GM19372 (cell line): Measurements from ENCODE around the gene UBE2O.

ENCODE experiments used
- ATAC-seq: cut with Tn5 transposase; IDR thresholded peaks from one replicate; pipeline ENCODE4 v1.9.1; 2021; ENCODE audit warnings: mild to moderate bottlenecking, low read depth, moderate library complexity; ENCODE audit not compliant: unreplicated experiment

Gene UBE2O

DNA sequence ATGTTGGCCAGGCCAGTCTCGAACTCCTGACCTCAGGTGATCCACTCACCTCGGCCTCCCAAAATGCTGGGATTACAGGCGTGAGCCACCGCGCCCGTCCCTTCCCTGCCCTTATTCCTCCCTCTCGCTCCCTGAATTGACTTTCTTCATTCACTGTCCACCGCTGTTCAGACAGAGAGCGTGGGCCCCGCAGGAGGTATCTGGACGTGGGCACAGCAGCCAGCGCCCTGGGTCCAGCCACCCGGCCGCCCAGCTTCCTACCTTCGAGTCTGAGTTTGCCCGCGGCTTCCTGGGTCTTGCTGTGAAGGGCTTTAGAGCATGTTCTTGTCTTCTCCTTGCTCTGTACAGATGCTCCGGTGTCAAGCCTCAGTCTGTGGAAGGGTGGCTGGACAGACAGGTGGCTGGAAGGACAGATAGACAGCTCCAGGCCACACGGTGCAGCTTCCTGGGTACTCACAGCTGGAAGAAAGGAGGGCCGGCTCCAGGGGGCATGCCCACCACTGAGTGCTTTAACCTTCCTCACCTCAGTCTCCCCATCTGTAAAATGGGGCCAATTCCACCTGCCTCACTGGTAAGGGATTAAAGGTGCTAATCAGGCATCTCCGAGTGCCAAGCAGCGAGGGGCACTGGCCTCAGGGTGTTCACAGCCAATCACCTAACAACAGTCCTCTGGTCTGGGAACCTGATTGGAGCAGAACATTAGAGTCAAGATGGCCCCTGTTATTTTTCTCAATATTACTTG lies 34.7 kb upstream of the UBE2O start:
- ATAC-seq = no peak

DNA sequence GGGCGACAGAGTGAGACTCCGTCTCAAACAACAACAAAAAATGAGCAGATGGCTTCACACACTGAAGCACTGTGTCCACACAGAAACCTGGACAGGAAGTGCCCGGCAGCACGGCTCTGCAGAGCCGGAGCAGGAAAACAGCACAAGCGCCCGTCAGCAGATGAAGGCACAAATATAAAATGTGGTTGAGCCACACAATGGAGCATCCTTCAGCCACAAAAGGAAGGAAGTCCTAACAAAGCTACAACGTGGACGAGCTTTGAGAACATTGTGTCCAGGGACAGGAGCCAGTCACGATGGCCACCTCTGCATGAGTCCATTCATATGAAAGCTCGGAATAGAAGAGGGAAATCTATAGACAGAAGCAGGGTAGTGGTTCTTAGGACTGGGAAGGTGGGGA lies 32.6 kb upstream of the UBE2O start:
- ATAC-seq = no peak

DNA sequence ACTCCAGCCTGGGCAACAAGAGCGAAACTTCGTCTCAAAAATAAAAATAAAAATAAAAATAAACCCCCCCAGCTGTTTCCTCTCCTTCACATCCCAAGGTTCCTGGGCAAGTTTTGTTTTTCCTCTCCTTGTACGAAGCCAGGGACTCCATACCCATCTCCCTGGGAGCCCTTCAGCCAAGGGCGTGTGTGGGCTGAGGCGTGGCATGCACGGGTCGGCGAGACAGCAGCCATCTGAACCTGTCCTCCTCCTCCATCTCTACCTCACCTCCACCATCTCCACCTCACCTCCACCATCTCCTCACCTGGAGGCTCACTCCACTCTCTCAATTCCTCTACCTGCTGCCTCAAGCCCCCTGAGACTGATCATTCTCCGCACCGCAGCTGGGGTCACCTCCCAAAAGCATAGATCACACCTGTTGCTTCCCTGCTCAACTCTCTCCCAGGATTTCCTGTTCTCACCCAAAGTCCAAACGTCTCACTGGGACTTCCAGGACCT lies 31.3 kb upstream of the UBE2O start:
- no peak for ATAC-seq

DNA sequence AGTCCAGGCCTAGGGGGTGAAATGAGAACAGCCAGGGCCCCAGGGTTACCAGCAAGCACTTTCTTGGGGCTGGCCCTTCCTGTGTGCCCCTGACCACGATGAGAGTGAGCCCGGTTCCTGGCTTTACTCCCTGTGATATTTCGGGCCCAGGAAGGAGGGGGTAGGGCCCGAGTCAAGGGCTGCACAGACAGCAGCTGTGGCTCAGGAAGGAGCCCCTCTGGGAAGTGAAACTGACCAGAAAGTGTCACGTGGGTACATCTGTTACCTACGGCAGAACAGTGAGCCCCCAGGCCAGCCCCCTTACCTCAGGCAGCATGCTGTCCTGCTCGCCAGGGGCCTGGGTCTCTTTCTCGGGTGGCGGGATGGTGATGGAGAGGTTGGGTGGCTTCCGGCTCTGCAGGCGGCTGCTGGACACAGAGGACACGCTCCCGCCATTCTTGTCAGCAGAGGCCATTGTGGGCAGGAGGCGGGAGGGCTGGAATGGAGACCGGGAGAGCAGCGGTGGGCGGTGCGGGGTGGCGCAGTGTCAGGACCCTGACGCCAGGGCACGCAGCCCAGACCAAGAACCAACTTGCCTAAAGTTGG lies 28.2 kb upstream of the UBE2O start:
- peak; percentile 48 for ATAC-seq

DNA sequence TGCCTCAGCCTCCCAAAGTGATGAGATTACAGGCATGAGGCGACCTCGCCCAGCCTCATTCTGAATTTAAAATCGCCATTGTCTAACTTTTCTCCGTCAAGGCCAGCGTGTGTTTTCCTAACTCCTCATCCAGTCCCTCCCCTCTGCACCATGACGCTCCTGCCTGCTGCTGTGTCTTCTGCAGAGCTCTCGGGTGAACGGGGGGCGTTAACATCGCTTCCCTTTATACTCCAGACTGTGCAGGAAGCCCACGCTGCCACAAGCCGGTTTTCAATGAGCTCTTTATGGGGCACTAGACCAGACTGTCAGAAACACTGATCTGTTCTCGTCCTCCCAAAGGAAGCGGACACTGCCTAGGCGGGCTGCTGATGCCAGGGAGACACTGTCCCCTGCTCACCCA lies 27.7 kb upstream of the UBE2O start:
- ATAC-seq = no peak

DNA sequence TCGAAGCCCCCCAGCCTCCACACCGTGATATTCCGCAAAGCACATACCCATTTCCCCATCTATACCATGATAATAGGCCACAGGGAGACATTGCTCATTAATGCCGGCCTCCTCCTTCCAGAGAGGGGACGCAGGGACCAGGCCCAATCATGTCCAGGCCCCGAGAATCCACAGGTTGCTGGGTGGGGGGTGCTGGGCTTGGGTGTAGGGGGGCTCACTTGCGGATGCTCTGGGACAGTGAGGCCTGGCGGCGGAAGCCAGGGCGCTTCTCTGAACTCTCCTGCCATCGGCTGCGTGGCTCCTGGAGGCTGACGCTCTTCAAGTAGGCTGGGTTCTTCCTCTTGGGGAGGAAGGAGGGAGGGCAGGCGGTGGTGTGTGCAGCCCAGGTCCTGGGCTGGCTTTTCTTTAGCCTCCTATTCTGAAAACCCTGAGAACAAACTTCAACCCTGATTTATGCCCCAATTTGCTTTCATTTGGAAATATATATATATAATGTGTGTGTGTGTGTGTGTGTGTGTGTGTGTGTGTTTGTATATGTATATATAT lies 26.6 kb upstream of the UBE2O start:
- no peak for ATAC-seq

DNA sequence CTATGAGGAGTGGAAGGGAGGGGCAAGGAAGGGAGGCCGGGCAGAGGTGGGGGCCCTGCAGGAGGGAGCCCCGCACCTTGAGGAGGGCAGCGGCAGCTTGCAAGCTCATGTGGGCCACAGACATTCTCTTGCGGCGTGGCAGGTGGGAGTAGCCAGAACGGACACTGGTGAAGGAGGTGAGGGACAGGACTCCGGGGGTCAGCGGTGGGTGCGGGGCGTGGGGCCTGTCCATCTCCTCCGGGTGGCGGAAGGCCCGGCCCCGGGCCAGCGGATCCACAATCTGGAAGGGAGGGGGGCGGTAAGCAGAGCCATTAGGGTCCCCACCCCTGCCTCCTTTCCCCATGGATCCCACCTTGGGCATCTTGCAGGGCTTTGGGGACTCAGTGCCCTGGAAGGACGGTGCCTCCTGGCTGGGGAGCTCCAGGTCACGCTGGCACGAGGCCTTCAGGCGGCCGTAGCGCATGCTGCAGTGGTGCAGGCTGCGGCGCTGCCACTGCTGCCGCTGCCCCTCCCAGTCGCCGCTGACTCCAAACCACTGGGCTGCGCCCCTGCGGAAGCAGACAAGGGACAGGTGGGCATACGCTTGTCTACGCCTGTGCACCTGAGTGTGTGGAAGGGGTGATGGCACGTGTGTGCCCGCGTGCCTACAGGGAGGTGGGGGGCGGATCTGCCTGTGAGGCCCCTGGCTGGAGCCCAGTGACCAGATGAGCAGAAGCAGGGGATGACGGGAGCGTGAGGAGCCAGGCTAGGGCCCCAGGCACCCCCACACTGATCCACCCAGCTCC lies 26.0 kb upstream of the UBE2O start:
- ATAC-seq = no peak

DNA sequence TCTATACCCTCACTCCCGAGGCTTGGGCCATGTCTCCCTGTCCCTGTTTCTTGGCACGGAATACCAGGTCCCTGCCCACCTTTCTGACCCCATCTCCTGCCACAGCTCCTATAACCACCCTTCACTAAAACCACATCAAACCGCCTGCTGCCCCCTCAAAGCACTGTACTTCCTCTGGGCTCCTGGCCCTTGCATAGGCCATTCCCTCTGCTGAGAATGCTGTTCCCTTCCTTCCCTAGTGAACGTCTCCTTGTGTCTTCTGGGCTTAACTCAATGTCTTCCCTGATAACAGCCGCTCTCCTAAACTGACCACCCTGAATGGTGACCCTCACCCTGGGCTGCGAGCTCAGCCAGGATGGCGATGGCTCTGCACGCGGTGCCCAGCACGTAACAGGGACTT lies 25.1 kb upstream of the UBE2O start:
- no peak for ATAC-seq

DNA sequence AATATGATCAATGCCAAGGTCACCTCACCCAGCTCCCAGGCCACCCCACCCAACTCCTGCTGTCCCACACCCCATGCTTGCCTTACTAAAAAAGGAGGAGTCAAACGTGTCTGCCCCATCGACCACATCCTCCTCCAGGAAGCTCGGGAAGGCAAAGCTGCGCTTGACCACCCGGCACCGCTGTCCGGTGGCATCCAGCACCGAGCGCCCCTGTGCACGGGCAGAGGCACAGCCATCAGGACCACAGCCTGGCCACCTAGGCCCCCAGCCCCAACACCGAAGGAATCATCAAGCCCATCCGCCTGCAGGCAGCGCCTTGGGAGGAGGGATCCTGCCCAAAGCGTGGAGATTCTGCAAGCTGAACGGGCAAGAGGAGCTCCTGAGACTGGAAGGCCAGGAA lies 24.6 kb upstream of the UBE2O start:
- ATAC-seq = no peak

DNA sequence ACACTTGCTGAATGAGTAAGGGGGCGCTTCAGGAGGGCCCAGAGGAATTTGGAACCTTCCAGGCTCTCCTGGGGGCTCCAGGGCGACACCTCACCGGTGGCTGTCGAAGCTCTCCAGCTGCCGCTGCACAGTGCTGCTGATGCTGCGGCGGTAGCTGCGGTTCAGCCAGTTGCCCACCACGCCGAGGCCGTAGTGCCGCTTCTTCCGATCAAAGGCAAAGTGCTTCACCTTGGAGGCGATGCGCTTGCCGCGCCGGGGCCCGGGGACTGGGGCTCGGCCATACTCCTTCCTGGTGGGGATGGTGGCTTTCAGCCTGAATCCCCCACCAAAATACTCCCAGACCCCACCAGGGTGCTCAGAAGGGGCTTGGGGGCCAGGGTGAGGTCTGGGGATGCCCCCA lies 23.8 kb upstream of the UBE2O start:
- no peak for ATAC-seq

DNA sequence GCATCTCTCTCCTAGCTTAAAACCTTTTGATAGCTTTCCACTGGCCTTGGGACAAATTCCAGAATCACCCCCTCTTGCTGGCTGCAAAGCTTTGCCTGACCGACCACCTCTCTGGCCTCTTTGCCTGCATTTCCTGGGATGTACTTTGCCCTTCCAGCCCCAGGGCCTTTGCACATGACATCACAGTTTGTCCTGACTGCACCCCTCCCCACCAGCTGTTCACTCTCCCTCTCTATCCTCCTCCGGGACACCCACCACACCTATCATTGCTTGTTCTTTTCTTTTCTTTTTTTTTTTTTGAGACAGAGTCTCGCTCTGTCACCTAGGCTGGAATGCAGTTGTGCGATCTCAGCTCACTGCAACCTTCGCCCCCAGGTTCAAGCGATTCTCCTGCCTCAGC lies 22.4 kb upstream of the UBE2O start:
- no peak for ATAC-seq

DNA sequence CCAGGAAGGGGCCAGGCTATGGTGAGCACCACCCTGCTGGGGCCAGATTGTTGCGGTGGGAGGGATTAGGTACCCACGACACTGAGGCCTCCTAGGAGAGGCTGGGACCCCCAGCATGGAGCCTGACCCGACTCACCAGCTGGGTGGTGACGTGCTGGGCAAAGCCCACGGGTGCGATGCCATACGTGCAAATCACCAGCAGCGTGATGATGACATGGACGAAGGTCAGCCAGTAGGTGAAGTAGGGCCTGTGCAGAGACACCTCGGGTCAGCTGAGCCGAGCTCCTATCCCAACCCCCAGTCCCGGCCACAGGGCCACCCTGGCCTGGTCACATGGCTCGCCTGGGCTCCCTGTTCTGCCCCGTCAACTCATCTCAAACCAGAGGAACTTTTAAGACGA lies 21.9 kb upstream of the UBE2O start:
- no peak for ATAC-seq

DNA sequence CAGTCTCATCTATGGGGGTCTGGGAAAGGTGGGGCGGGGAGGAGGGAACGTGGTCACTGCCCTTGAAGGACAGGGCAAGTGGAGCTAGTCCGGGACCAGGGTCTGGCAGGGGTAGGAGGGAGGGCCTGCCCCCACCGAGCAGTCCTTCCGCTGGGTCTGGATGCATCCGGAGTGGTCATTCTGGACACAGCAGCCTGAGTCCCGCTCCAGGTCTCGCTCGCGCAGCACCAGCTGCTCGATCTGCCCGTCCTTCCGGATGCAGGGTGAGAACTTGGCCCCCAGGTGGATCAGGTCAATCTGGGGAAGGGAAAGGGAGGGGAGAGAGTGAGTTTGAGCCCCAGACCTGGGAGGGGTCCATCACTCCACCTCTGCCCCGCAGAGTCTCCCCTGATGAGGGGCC lies 21.3 kb upstream of the UBE2O start:
- no peak for ATAC-seq

DNA sequence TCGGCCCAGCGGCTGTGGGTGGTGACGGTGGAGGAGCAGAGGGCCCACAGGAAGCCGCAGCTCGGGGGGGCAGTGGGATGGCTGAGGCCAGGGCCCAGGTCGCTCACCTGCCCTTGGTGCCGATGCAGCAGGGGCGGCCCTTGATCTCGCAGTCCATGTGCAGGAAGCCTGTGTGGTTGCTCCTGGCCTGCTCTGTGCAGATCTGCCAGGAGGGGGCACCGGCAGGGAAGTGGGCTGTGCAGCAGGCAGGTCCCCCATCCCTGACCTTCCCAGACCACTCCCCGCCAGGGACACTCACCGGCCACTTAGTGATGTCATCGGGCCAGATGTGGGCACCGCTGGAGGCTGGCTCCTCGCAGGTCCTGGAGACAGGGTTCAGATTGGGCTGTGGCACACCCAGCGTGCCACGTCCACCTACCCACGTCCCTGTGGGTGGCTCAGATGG lies 20.6 kb upstream of the UBE2O start:
- ATAC-seq = no peak

DNA sequence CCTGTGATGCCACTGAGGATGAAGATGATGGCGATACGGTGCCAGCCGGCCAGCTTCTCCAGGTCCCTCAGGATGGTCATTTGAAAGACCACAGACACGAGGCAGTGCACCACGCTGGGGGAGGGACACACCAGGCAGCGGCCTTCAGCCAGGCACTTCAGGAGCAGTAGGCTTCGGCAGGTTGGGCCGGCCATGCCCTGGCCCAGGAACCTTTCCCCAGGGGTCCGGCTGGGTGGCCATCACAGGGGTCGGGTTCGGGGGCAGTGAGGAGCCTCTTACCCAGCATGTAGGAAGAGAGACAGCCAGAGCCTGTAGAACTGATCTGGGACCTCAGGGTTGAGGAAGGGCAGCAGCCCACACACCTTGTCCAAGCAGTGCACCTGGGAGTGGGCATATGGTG lies 19.8 kb upstream of the UBE2O start:
- ATAC-seq = no peak

DNA sequence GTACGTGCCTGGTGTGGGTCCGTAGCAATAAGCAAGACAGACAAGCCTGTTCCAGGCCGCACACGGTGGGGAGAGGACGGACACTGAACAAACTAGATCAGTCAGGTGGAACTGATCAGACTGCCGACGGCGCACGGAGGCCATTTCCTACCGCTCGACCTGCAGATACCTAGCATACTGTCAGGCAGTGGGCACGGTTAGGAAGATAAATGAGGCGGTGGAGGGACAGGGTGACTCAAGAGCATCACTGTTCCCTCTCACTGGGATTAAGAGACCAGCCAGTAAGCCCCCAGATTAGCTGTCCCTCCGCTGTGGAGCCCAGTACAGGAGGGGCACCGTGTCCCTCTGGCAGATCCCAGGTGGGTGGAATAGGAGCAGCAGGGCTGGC lies 19.3 kb upstream of the UBE2O start:
- no peak for ATAC-seq

DNA sequence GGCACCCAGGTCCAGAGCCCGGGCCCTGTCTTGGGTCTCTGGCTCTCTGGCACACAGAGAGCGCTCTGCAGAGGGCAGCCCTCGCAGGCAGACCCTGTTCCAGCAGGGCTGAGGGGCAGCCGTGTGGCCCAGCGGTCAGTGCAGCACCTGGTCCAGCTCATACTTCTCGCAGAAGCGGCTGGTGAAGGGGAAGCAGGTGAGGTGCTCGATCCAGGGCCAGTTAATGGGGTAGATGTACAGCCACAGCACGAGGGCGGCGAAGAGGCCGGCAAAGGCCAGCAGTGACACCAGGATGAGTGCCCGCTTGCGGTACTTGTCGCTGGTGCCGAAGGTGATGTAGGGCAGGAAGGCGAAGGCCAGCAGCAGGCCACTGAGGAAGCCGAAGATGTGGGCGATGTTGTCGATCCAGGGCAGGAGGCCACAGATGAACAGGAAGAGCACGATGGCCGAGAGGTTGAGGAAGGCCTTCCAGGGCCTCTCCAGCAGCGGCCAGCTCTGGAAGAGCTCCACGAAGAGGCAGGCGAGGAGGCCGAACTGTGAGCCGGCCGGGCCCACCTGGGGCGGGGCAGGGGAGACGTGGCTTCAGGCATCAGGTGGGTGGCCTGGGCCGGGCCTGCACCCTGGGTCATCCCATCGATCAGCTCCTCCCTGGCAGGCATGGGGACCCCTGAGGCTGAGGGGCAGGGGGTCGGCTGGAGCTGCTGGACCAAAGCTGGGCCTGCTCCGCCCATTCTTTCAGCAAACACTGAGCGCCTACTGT lies 18.7 kb upstream of the UBE2O start:
- no peak for ATAC-seq

DNA sequence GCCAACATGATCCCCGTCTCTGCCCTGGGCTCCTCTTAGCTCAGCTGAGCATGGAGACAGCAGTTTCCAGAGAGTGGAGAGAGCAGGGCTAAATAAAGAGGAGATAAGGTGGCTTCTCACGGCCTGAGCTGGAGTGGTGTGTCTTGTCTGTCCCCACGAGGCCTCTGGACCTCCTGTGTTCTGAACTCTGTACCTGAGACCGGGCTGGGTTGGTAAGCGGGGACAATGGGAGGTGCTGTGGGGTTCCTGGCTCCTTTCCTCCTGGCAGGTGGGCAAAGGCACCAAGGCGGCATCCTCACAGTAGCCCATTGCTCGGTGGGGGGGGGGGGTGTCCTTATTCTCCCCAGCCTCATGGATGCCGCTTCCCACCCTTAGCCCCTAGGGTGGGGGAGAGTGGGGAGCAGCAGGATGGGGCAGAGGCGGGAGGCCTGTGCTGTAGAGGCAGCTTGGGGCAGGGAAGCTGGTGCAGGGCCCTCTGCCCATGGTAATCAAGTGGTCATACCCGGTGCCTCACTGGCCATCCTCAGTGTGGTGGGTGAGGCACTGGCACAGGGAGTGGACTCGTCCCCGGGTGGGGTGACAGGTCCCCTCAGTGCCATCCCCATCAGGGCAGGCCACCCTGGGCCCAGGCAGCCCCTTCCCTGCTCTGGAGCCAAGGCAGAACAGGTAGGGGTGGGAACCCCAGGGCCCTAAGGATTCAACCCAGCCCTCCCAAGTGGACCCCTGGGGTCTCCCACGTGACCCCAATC lies 17.2 kb upstream of the UBE2O start:
- no peak for ATAC-seq

DNA sequence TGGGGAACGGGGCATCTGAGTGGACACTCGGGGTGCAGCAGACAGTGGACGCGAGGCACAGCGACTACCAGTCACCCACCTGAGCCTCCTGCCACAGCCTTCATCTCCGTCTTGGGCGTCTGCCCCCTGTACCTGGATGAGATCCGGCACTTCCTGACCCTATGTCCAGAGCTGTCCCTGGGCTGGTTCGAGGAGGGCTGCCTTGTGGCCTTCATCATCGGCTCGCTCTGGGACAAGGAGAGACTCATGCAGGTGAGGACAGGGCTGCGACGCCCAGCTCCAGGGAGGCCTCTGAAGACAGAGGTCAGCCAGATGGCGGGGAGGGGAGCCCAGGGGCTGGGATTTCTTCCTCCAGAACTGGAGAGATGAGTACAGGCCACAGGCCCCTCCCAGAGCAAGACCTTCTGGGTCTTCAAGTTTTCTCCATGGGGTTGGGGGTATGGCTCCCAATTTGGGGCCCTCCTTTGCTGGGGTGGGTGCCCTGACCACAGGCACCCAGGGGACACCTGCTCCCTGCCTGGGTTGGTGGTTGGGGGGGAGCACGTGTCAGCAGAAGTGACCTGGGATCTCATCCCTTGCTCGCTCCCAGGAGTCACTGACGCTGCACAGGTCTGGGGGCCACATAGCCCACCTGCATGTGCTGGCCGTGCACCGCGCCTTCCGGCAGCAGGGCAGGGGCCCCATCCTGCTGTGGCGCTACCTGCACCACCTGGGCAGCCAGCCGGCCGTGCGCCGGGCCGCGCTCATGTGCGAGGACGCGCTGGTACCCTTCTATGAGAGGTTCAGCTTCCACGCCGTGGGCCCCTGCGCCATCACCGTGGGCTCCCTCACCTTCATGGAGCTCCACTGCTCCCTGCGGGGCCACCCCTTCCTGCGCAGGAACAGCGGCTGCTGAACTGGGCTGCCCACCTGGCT lies 16.4 kb upstream of the UBE2O start:
- no peak for ATAC-seq
